SK-N-MC (cell line): ENCODE measurements around the gene GCSAML.

ENCODE experiments used
- DNase-seq: peaks from one replicate; pipeline ENCODE4 v3.0.0-alpha.2; 2011; ENCODE audit warnings: low read depth, low spot score
- H3K27ac ChIP-seq: fragments of 200-600 bp; sonication (generic); 2 replicates; pipeline ENCODE4 v1.5.1; 2016; ENCODE audit warnings: mixed run types
- H3K36me3 ChIP-seq: fragments of 200-600 bp; sonication (generic); 2 replicates; pipeline ENCODE4 v1.6.1; 2017; ENCODE audit warnings: antibody characterized with exemption, low read length, mixed read lengths; ENCODE audit not compliant: insufficient read depth
- H3K4me3 ChIP-seq: fragments of 200-600 bp; sonication (generic); 2 replicates; pipeline ENCODE4 v1.5.1; 2016
- H3K9ac ChIP-seq: fragments of 200-600 bp; sonication (generic); 2 replicates; pipeline ENCODE4 v1.8.0; 2017; ENCODE audit warnings: mixed run types, mixed read lengths; ENCODE audit not compliant: insufficient read length
- H3K9me3 ChIP-seq: fragments of 200-600 bp; sonication (generic); 2 replicates; pipeline ENCODE4 v1.6.1; 2017; ENCODE audit warnings: low read depth, mild to moderate bottlenecking, antibody characterized with exemption, low read length, moderate library complexity, mixed read lengths
- EZH2 ChIP-seq: fragments of 200-600 bp; sonication (generic); IDR thresholded peaks from one replicate; pipeline ENCODE4 v1.6.1; 2017; ENCODE audit warnings: antibody characterized with exemption
- FOXP2 ChIP-seq: optimal IDR thresholded peaks from 2 replicates; pipeline ENCODE3; 2011; ENCODE audit warnings: mild to moderate bottlenecking, moderate library complexity; ENCODE audit not compliant: insufficient read depth; ENCODE audit errors: extremely low read length, control extremely low read depth
- POLR2AphosphoS5 ChIP-seq: IDR thresholded peaks from 2 replicates; pipeline ENCODE4 v1.6.1; 2012; ENCODE audit warnings: mild to moderate bottlenecking, low read depth, low read length, borderline replicate concordance

Gene GCSAML

DNA sequence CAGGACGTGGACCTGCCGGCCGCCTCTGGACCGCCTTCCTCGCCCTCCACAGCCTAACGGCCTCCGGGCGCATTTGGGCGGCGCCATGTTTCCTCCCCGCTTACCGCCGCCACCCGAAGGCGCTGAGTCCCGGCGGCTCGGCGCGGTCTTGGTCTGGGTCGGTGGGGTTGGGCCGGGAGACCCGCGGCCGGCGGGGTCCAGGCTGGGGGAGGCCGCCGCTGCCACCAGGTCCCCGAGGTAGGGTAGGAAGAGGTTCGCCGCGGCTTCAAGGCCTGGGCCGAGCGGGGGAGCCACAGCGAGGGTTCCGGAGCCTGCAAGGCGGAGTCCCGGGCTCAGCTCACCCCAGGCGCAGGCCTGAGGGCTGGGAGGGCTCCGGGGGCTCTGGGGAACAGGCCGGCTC, 18.1 kb upstream of the GCSAML start:
- Histone ChIP-seq H3K36me3 (no peaks in the 10 kb centered on the region), H3K27ac (no peak overlapping the region), H3K9me3 (no peaks in the 10 kb centered on the region), H3K4me3 (no peak overlapping the region), H3K9ac (no peak overlapping the region)
- no peak for DNase-seq
- TF ChIP-seq EZH2 (no peak), FOXP2 (no peak), POLR2AphosphoS5 (no peak)

DNA sequence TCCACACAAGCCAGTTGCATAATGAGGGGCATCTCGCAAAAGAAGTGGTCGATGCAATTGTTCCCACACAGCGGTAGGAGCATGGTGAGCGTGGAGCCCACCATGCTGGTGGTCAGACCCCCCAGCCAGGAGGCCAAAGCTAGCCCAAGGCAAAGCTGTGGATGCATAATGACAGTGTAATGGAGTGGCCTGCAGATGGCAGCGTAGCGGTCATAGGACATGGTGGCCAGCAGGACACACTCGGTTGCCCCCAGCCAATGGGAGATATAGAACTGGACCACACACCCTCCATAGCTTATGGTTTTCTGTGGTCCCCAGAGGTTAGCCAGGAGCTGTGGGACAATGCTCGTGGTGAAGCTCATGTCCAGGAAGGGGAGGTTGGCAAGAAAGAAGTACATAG, 17.0 kb upstream of the GCSAML start:
- no peaks in the 10 kb centered on the region for H3K36me3 ChIP-seq
- no peak for DNase-seq
- no peak overlapping the region for H3K27ac ChIP-seq
- TF ChIP-seq FOXP2 (no peak), POLR2AphosphoS5 (no peak), EZH2 (no peak)
- H3K9me3 ChIP-seq = no peaks in the 10 kb centered on the region
- H3K9ac ChIP-seq = no peak overlapping the region
- no peak overlapping the region for H3K4me3 ChIP-seq

DNA sequence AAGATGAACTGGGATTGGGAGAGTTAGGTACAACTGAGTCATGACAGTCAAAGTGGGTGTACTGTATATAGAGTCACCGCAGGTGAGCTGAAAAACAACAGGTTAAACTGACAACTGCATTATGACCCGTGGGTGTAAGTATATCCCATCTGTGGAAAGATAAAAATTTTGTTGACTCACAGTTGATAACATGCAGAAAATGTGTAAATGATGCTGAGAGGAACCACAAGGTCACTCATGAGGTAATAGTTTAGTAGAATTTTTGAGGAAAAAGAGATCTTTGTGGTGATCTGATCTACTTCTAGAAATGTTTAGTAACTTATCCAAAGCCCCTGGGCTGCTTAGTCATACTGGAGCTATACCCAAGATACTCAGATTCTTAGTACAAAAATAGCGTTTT, 13.5 kb upstream of the GCSAML start:
- Histone ChIP-seq H3K9me3 (no peaks in the 10 kb centered on the region), H3K4me3 (no peak overlapping the region), H3K36me3 (no peaks in the 10 kb centered on the region), H3K27ac (no peak overlapping the region), H3K9ac (no peak overlapping the region)
- DNase-seq = no peak
- TF ChIP-seq FOXP2 (no peak), EZH2 (no peak), POLR2AphosphoS5 (no peak)

DNA sequence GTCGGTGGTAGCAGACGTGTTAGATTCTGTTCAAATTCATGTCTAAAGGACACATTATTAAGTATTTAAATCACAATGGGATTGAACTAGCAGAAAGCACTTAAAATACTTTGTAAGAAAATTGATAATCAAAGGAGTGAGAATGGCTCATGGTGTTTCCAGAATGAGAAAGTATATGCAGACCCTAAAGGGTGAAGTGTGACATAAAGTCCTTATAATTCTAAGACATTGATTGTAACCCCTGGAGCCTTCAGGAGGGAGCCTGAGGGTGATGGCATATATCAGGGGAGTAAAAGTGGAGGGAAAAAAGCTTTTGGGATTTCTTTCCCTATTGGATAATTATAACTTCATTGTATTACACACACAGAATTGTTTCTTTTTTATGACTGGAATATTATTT, 12.6 kb upstream of the GCSAML start, which contains the start of gene OR2C3:
Gene OR2C3, minus strand, starts transcription at position 101 of the 400 bp plus-strand sequence. CDS start 3,929 bp downstream, outside the sequence.
- no peak within 1 kb of the TSS for H3K9ac ChIP-seq
- DNase-seq = no peak
- H3K4me3 ChIP-seq = no peak within 1 kb of the TSS
- no peak for TF ChIP-seq EZH2
- no peak for TF ChIP-seq POLR2AphosphoS5
- TF ChIP-seq FOXP2 = no peak
- H3K9me3 ChIP-seq = no peaks in the 10 kb centered on the region
- H3K27ac ChIP-seq = no peak within 1 kb of the TSS
- no peaks in the 10 kb centered on the region for H3K36me3 ChIP-seq

DNA sequence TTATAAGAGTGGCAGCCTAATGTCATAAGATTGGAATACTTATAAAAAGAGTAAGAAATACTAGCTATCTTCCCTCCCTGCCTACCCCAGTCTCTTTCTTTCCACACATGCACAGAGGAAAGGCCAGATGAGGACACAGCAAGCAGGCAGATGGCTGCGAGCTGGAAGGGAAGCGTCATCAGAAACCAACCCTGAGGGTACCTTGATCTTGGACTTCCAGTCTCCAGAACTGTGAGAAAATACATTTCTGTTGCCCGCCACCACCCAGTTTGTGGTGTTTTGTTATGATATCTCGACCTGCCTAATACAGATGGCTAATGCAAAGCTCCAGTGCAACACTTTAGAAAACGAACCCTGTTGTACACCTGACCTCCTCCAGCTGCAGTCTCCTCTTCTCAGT, 10.4 kb upstream of the GCSAML start:
- H3K27ac ChIP-seq = no peak overlapping the region
- DNase-seq = no peak
- no peak for TF ChIP-seq POLR2AphosphoS5
- TF ChIP-seq FOXP2 = no peak
- TF ChIP-seq EZH2 = no peak
- no peak overlapping the region for H3K4me3 ChIP-seq
- H3K9me3 ChIP-seq = no peaks in the 10 kb centered on the region
- H3K36me3 ChIP-seq = no peaks in the 10 kb centered on the region
- no peak overlapping the region for H3K9ac ChIP-seq

DNA sequence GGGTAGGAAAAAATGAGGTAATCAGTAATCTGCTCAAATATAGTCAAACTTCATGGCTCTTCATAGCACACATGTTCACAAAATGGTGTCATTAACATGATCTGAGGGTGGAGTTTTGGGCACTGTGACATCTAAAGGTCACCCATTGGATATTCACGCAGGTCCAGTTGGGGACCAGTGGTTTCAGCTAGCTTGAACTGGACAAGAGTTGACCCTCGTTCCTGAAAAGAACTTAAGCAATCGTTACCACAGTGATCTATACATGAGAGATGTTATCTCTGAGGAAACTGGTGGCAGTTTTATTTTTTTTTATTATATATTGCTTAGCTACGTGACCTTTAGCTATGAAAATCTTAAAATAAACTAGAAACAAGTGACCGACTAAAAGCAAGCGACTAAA, 9.7 kb upstream of the GCSAML start:
- Histone ChIP-seq H3K9ac (no peak overlapping the region), H3K36me3 (no peaks in the 10 kb centered on the region), H3K27ac (no peak overlapping the region), H3K9me3 (no peaks in the 10 kb centered on the region), H3K4me3 (no peak overlapping the region)
- DNase-seq = no peak
- TF ChIP-seq POLR2AphosphoS5 (no peak), FOXP2 (no peak), EZH2 (no peak)

DNA sequence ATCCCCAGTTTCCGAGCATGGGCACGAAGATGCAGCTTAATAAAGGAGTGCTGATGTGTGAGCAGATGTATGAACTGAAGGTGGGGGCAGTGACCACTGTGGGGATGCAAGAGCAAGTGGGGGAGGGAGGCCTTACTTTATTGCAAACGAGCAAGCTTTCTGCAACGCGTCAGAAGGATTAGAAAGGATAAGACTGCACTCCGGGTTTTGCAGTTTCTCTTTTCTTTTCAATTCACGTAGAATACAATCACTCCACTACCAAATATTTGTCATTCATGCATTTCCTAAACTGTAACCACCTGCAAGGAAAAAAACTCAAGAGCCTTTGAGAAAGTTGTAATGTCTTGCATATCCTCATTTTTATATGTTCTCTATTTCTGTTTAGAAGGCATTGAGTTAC, 8.4 kb upstream of the GCSAML start:
- no peak for DNase-seq
- H3K27ac ChIP-seq = no peak overlapping the region
- H3K4me3 ChIP-seq = no peak overlapping the region
- no peaks in the 10 kb centered on the region for H3K36me3 ChIP-seq
- no peak overlapping the region for H3K9ac ChIP-seq
- TF ChIP-seq FOXP2 = no peak
- no peak for TF ChIP-seq POLR2AphosphoS5
- no peak for TF ChIP-seq EZH2
- no peaks in the 10 kb centered on the region for H3K9me3 ChIP-seq

DNA sequence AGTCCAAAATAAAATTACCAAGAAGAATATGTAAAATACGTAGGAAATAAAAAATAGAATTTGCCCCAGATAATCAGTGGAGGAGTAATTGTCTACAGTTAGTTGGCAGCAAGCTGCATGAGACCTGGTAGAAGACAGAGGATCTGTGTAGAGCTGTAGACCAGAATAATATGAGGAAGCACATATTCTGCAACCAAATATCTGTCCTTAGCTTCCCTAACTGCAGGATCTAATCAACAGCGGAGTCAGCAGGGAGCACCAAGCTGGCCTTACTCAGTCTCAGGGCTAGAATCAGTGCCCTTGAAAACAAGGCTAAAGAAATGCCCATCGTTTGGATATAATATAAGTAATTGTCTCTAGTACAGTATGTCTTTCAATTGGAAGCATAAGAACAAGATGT, 6.1 kb upstream of the GCSAML start:
- no peak overlapping the region for H3K4me3 ChIP-seq
- DNase-seq = no peak
- TF ChIP-seq FOXP2 = no peak
- H3K36me3 ChIP-seq = no peaks in the 10 kb centered on the region
- H3K9me3 ChIP-seq = no peaks in the 10 kb centered on the region
- H3K27ac ChIP-seq = no peak overlapping the region
- H3K9ac ChIP-seq = no peak overlapping the region

DNA sequence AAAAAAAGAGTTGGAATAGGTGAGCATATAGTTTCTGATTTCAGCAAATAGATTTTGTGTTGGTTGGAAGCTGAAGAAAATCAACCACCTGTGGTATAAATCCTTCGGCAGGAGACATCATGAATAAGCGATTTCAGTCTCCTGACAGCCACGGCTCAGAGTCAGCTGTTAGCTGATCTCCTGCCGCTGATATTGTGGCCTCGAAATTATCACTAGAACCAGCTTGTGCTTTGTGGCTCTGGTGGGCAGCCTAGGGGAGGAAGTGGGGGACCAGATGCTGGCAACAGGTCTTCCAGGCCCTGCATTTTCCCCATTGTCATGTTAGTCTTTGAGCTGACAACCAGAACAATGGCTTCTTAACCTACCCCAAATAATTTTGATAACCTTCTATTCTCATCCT, 842 bp upstream of the GCSAML start:
- Histone ChIP-seq H3K9me3 (no peaks in the 10 kb centered on the region), H3K36me3 (no peaks in the 10 kb centered on the region), H3K9ac (no peak overlapping the region), H3K27ac (no peak overlapping the region), H3K4me3 (no peak overlapping the region)
- DNase-seq = no peak
- TF ChIP-seq EZH2 = no peak
- no peak for TF ChIP-seq POLR2AphosphoS5
- TF ChIP-seq FOXP2 = no peak
